ENCODE data around the gene USP40. TPM values are rescaled to one million over a fixed set of nuclear protein-coding genes. Genes with fewer than 3 reads are reported as not detected.

USP40 gene
- total and polyA plus RNA-seq, 2 experiments from 2014 or later: 20.4 to 25.9 TPM

- no peaks in the 10 kb centered on the region for H3K27me3 ChIP-seq
- 80% methylated on average over 20 of the region's 20 CpGs for WGBS (ENCODE audit: low lambda C conversion rate, missing lambda C conversion rate)
- no peak overlapping the region for H3K27ac ChIP-seq
- no peaks in the 10 kb centered on the region for H3K36me3 ChIP-seq (replicated peaks; ENCODE audit: insufficient read depth, low read depth)
- H3K4me3 ChIP-seq: no peak overlapping the region
- H3K9me3 ChIP-seq (ENCODE audit: low read depth): no peaks in the 10 kb centered on the region
- H4K20me1 ChIP-seq (ENCODE audit: insufficient read depth, poor library complexity, severe bottlenecking): no peaks in the 10 kb centered on the region
- no peak overlapping the region for H2AFZ ChIP-seq
- DNase-seq (ENCODE audit: low spot score): no peak
- no peak for TF ChIP-seq CTCF (IDR thresholded peaks at IDR 0.05; ENCODE audit: poor library complexity)
- no peak for TF ChIP-seq EZH2phosphoT487 (IDR thresholded peaks at IDR 0.05; ENCODE audit: low read depth, severe bottlenecking, unreplicated experiment)
- no peak for TF ChIP-seq EZH2 (IDR thresholded peaks at IDR 0.05; ENCODE audit: borderline replicate concordance)
- no peaks in the 10 kb centered on the region for H3K79me2 ChIP-seq
- no peaks in the 10 kb centered on the region for H3K9me2 ChIP-seq (replicated peaks; ENCODE audit: insufficient read depth)
- no peaks in the 10 kb centered on the region for H3K4me1 ChIP-seq (ENCODE audit: insufficient read depth)
- peak overlapping the region; percentile 4 for H3K4me2 ChIP-seq
Measured at GRCh38 chr2:233470011-233470687, 96.4 kb downstream of the USP40 start.

DNA sequence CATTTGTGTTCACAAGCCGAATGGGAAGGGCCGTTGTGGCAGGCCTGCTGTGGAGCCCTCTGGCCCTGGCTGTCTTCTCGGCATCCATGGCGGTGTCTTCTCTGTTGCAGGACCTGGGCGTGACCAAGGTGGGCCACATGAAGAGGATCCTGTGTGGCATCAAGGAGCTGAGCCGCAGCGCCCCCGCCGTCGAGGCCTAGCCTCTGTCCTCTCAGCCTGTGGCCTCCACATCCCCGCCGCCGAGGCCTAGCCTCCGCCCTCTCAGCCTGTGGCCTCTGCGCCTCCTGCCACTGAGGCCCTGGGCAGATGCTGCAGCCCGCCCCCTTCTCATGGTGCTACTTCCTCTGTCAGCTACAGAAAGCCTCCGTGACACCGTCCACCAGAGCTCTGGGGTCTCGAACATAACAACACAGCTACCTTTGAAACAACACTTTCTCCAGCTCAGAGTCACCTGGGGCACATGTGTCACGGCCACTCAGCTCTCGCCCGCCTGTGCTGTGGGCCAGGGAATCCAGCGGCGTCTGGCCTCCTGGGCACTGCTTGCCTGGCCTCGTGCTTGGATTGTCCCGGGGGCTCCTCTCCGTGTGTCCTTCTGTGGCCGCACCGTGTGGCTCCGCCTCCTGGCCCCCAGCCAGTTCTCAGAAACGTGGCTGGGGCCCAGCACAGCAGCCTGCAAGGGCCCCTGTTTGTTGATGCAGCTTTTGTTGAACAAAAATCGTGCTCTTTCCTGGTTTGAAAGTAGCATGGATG lies 97.1 kb downstream of the USP40 start:
- Histone ChIP-seq H3K9me2 (replicated peaks; ENCODE audit: insufficient read depth) (no peaks in the 10 kb centered on the region), H3K27ac (no peak overlapping the region), H3K27me3 (no peaks in the 10 kb centered on the region), H3K79me2 (no peaks in the 10 kb centered on the region), H3K36me3 (replicated peaks; ENCODE audit: insufficient read depth, low read depth) (no peaks in the 10 kb centered on the region), H2AFZ (no peak overlapping the region), H3K4me1 (ENCODE audit: insufficient read depth) (no peaks in the 10 kb centered on the region), H4K20me1 (ENCODE audit: insufficient read depth, poor library complexity, severe bottlenecking) (no peaks in the 10 kb centered on the region), H3K4me3 (no peak overlapping the region), H3K9me3 (ENCODE audit: low read depth) (no peaks in the 10 kb centered on the region), H3K4me2 (peak overlapping the region; percentile 4)
- 89% methylated on average over 32 of the region's 32 CpGs for WGBS (ENCODE audit: low lambda C conversion rate, missing lambda C conversion rate)
- TF ChIP-seq EZH2 (IDR thresholded peaks at IDR 0.05; ENCODE audit: borderline replicate concordance) (no peak), EZH2phosphoT487 (IDR thresholded peaks at IDR 0.05; ENCODE audit: low read depth, severe bottlenecking, unreplicated experiment) (no peak), CTCF (IDR thresholded peaks at IDR 0.05; ENCODE audit: poor library complexity) (no peak)
- DNase-seq (ENCODE audit: low spot score): no peak

GRCh38 chr2:233468741-233469110 lies 97.9 kb downstream of the USP40 start:
- Histone ChIP-seq H3K27ac (no peak overlapping the region), H3K9me3 (ENCODE audit: low read depth) (no peaks in the 10 kb centered on the region), H3K4me2 (no peak overlapping the region), H2AFZ (no peak overlapping the region), H3K4me3 (no peak overlapping the region), H4K20me1 (ENCODE audit: insufficient read depth, poor library complexity, severe bottlenecking) (no peaks in the 10 kb centered on the region), H3K4me1 (ENCODE audit: insufficient read depth) (no peaks in the 10 kb centered on the region), H3K36me3 (replicated peaks; ENCODE audit: insufficient read depth, low read depth) (no peaks in the 10 kb centered on the region), H3K79me2 (no peaks in the 10 kb centered on the region), H3K9me2 (replicated peaks; ENCODE audit: insufficient read depth) (no peaks in the 10 kb centered on the region), H3K27me3 (no peaks in the 10 kb centered on the region)
- WGBS (ENCODE audit: low lambda C conversion rate, missing lambda C conversion rate): 94% methylated on average over 8 of the region's 8 CpGs
- TF ChIP-seq CTCF (IDR thresholded peaks at IDR 0.05; ENCODE audit: poor library complexity) (no peak), EZH2phosphoT487 (IDR thresholded peaks at IDR 0.05; ENCODE audit: low read depth, severe bottlenecking, unreplicated experiment) (no peak), EZH2 (IDR thresholded peaks at IDR 0.05; ENCODE audit: borderline replicate concordance) (no peak)
- DNase-seq (ENCODE audit: low spot score): no peak
